GM12865 (cell line): ENCODE results near the gene SUSD6.

Source experiments
- DNase-seq: peaks from one replicate; pipeline ENCODE4 v3.0.0; 2010; ENCODE audit warnings: low read depth
- H3K4me3 ChIP-seq: 2 replicates; pipeline ENCODE4 v1.5.1; 2011; ENCODE audit warnings: mild to moderate bottlenecking, low read depth, low read length, control low read depth
- TF ChIP-seq, protein P1 (sequence below): IDR thresholded peaks from 2 replicates; pipeline ENCODE4 v1.5.1; 2011; ENCODE audit warnings: low read length, control low read depth, low read depth, inconsistent platforms; ENCODE audit not compliant: insufficient read depth; ENCODE audit errors: missing control alignments

Gene SUSD6

DNA sequence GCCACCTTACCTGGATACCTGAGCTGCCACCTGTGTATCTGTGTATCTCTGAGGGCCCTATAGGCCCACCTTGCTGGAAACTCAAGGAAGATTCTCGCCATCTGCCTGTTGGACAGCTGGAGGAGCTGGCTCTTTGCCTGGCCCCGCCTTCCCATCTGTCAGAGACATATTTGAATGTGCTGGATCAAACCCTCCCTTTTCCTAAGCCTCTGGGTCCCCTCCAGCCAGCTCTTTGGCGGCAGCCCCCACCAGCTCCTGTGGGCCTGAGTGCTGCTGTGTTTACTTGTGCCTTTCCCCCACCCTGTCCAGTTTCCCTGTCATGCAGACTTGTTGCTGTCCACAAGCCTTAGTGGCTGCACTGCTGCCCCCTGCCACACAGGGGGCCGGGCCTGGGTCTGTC lies 99.7 kb downstream of the SUSD6 start:
- DNase-seq: no peak
- H3K4me3 ChIP-seq: no peak overlapping the region
- TF ChIP-seq, protein P1, sequence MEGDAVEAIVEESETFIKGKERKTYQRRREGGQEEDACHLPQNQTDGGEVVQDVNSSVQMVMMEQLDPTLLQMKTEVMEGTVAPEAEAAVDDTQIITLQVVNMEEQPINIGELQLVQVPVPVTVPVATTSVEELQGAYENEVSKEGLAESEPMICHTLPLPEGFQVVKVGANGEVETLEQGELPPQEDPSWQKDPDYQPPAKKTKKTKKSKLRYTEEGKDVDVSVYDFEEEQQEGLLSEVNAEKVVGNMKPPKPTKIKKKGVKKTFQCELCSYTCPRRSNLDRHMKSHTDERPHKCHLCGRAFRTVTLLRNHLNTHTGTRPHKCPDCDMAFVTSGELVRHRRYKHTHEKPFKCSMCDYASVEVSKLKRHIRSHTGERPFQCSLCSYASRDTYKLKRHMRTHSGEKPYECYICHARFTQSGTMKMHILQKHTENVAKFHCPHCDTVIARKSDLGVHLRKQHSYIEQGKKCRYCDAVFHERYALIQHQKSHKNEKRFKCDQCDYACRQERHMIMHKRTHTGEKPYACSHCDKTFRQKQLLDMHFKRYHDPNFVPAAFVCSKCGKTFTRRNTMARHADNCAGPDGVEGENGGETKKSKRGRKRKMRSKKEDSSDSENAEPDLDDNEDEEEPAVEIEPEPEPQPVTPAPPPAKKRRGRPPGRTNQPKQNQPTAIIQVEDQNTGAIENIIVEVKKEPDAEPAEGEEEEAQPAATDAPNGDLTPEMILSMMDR: no peak

DNA sequence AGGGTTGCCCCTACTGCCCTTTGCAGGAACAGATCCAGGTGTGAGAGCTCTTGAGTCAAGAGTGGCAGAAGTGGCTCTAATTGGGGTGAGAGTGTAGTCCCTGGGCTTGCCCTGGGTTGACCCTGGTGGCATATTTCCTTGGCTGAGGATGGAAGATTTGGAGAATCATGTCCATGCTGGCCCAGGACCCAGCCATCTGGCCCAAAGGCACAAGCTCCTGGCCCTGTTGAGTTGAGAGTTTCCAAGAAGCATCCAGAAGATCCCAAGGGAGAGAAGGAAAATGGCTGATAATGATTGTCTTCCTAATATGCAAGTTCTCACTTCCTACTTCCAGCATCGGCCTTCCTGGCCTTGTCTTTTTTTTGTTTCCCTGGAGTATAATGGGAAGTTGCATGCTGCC lies 100.1 kb downstream of the SUSD6 start:
- TF ChIP-seq, protein P1: no peak
- H3K4me3 ChIP-seq: no peak overlapping the region
- no peak for DNase-seq

DNA sequence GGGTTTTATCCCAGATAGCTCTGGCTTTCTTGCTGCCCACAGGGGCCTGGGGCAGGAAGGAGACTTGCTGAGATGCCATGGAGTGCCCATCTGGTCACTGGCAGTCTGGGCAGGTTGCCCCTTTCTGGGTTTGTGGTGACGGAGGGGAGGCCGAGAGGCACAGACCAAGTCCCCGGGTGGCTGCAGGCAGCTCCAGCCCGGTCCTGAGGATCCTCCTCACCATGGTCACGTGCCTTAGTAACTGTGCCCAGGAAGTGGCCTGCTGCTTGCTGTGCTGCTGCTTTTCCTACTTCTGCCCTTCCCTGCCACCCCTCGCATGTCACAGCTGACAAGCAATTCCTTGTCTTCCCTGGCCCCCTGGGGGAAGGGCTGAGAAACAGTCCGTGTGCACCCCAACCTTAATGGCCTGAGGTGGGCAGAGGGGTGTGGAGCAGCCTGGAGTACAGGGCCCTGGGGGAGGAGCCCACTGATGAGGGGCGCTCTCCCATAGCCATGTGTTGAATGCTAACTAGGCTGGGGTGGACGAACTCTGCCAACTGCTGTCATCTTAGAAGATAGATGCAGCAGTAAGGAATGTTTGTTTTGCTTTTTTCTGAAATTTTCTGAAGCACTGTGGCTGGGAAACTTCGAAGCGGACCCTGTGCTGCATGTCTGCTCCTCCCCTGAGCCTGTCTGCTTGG lies 100.6 kb downstream of the SUSD6 start:
- DNase-seq: no peak
- no peak overlapping the region for H3K4me3 ChIP-seq
- TF ChIP-seq, protein P1: no peak

DNA sequence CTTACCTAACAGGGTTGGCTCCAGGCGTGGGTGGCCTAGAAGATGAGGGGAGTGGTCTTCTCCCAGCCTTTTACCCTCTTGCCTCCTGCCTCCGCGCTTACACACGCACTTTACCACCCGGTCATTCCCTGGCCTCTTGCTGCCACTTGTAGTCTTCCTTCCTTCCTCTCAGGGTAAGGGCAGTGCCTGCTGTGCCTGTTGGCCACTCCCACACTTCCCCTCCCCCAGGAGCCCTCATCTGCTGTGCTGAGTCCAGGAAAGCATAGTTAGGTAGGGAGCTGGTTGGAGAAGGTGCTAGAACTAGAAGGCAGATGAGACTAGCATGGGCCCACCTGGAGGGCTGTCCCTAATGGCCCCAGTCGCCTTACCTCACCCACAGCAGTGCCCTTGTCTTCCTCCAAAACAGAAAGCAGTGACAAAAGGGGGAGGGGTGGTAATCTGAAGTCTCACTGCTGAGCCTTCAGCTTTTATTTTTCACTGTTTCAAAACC lies 101.2 kb downstream of the SUSD6 start:
- no peak for DNase-seq
- no peak overlapping the region for H3K4me3 ChIP-seq
- TF ChIP-seq, protein P1: no peak

DNA sequence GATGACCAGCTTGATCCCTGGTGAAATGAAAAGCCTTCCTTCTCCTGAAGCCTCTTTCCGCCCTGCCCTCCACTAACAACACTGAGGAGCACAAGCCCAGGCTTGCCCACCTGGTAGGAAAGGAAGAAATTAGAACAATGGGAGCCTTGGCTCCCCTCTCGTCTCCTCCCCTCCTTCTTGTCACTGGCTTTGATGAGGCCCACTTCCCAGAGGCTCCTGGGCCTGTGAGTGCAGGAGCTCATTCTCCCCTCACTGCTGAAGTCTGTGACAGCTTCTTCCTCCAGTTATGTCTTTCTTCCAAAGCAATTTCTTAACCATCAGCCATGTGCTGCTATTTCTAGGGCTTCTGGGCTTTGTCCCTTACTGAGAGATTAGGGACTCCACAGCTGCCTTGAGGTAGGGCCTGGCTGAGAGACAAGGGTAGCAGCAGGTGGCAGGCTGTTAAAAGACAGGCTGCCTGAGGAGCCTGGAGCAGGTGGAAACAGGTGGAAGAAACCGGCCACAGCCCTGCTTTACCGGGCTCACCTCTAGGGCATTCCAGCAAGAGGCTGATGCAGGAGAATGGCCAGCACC lies 101.9 kb downstream of the SUSD6 start:
- no peak for DNase-seq
- no peak overlapping the region for H3K4me3 ChIP-seq
- TF ChIP-seq, protein P1: no peak

DNA sequence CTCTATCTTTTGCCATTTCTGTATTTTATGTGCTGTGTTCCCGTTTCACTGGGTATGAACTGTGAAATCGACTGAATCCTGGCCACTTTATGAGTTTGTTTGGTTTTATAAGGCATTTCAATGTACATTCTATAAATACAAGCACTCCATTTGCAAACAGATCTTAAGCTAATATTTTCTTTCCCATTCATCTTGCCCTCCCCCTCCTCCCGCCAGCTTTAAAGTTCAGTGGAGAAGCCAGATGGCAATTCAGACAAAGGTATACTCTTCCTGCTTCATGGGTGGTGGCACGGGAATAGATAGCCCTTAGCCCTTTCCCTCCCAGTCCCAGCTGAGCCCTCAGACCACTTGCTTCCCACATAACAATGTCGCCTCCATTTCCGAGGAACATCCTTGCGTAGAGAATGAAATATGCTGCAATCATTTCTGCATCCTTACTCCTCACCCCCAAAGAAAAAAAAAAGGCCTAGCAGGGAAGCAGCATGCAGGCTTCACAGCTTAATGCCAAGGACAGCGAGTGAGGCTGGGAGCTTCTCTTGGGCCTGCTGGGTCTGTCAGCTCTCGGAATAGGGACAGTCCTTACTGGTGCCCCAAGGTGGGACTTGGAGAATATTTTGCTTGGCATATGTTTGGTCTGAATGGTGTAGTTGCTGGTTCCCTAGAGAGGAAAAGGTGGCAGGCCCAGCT lies 102.7 kb downstream of the SUSD6 start:
- no peak for DNase-seq
- no peak overlapping the region for H3K4me3 ChIP-seq
- TF ChIP-seq, protein P1: no peak
